HG02943 (cell line): Measurements from ENCODE around the gene IGSF23.
"Not testable (repeated sequence)": the region's sequence is repeated elsewhere in the genome, so short reads cannot be mapped to it uniquely, and the experiment has no call there.

ENCODE experiments used
- ATAC-seq: cut with Tn5 transposase; IDR thresholded peaks from one replicate; pipeline ENCODE4 v1.9.1; 2021; ENCODE audit warnings: mild to moderate bottlenecking, low read depth, moderate library complexity; ENCODE audit not compliant: unreplicated experiment

The IGSF23 gene

GRCh38 chr19:44585371-44586133 is 27.8 kb upstream of the IGSF23 start:
- no peak for ATAC-seq

GRCh38 chr19:44587963-44588770 is 25.2 kb upstream of the IGSF23 start:
- ATAC-seq: no peak

- no peak for ATAC-seq
Observed at GRCh38 chr19:44588771-44589112, 24.6 kb upstream of the IGSF23 start.

GRCh38 chr19:44590245-44591059 is 22.9 kb upstream of the IGSF23 start:
- no peak for ATAC-seq

DNA sequence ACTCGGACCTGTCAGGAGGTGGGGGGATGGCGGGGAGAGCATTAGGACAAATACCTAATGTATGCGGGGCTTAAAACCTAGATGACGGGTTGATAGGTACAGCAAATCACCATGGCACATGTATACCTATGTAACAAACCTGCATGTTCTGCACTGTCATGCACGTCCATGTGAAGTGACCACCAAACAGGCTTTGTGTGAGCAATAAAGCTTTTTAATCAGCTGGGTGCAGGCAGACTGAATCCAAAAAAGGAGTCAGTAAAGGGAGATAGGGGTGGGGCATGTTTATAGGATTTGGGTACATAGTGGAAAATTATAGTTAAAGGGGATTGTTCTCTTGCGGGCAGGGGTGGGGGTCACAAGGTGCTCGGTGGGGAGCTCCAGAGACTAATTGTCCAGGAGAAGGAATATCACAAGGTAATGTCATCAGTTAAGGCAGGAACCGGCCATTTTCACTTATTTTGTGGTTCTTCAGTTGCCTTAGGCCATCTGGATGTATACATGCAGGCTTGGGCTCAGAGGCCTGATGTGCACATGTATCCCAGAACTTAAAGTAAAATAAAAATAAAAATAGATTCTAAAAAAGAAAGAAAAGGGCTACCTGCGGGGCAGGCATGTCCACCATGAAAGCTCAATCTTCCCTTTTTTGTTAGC is 21.9 kb upstream of the IGSF23 start:
- not testable (repeated sequence) for ATAC-seq

DNA sequence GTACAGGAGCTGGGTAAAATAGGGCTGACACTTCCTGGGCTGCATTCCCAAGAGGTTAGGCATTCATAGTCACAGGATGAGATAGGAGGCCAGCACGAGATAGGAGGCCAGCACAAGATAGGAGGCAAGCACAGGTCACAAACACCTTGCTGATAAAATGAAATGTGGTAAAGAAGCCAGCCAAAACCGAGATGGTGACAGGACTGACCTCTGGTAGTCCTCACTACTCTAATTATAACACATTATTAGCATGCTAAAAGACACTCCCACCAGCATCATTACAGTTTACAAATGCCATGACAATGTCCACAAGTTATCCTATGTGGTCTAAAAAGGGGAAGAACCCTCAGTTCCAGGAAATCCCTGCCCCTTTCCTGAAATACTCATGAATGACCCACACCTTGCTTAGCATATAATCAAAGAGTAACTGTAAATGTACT is 20.9 kb upstream of the IGSF23 start:
- no peak for ATAC-seq

- ATAC-seq: no peak
Observed at GRCh38 chr19:44593294-44593693, 20.1 kb upstream of the IGSF23 start.

- not testable (repeated sequence) for ATAC-seq
Observed at GRCh38 chr19:44593866-44594266, 19.5 kb upstream of the IGSF23 start.

DNA sequence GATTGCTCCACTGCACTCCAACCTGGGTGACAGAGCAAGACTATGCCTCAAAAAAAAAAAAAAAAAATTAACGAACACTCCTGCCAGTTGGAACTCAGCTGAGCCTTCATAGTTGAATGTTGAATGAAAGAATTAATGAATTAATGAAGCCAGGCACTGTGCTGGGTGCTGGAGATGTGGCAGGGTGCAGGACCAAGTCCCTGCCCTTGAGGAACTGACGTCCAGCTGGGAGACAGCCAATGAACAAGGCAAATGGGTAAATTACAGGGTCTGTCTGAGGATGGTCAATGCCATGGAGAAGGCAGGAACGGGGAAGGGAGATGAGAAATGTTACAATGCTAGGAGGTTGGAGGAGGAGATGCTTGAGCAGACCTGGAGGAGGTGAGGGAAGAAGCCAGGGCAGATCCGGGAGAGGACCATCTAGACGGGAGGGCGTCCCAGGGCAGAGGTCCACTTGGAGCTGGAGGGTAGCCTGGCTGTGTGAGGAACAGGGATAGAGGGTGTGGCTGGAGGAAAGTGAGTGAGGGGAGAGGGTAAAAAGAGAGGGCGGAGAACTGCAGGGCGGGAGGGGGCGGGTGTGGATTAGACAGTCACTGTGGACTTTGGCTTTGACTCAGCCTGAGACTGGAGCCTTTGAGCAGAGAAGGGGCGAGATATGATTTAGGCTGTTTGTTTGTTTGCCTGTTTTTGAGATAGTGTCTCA is 16.8 kb upstream of the IGSF23 start:
- no peak for ATAC-seq

DNA sequence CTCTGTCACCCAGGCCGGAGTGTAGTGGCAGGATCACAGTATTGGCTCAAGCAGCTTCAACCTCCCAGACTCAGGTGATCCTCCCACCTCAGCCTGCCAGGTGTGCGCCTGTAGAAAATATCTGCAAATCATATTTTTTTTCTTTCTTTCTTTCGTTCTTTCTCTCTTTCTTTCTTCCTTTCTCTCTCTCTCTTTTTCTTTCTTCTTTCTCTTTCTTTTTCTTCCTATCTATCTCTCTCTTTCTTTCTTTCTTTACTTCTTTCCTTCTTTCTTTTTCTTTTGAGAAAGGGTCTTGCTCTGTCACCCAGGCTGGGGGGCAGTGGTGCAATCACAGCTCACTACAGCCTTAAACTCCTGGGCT is 16.3 kb upstream of the IGSF23 start:
- no peak for ATAC-seq

DNA sequence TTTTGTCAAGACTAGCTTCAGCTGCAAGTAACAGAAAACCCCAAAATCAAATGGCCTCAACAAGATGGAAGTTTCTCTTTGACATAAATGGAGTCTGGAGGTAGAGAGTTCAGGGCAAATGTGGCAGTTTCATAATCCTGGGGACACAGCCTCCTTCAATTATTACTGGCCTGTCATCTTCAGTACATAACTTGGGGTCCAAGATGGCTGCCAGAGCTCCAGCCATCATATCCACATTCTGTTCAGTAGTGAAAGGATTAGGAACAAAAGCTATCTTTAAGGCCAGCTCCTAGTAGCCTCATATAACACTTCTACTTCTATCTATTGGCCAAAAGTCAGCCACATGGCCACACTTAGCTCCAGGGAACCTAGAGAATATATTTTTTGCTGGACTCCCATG is 15.0 kb upstream of the IGSF23 start:
- ATAC-seq: no peak

GRCh38 chr19:44598880-44599279 is 14.5 kb upstream of the IGSF23 start:
- ATAC-seq: no peak

- no peak for ATAC-seq
Observed at GRCh38 chr19:44600466-44600865, 12.9 kb upstream of the IGSF23 start.

- ATAC-seq: no peak
Observed at GRCh38 chr19:44602081-44602480, 11.3 kb upstream of the IGSF23 start.

DNA sequence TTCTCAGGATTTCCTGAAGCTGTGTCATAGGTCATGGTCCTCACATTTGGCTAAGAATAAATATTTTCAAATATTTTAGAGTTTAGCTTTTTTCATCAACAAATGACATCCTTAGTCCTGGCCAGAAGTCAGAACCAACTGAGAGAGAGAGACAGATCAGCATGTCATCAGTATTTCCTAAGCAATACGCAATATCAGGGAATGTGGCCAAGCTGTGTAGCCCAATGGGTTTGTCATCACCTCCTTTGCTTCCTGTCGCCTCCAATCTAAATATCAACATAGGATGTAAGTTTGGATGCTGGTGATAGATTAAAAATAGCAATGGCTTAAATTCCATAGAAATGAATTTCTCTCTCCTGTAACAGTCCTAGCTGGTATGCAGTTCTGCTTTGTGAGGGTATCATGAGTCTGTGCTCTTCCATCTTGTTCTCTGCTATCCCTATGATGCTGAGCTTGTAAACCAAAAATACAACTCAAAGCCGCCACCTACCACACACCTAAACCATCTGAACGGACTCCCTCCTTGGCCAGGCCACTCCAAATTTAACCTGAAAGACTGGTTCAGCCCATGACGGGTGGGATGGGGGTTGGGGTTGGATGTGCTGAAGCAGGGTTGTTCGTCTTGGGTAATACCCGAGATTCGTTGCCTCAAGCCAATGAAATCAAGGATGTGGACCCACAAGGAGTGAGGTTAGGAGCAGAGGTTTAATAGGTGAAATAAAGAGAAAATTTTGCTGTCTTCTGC is 10.0 kb upstream of the IGSF23 start:
- ATAC-seq: no peak

DNA sequence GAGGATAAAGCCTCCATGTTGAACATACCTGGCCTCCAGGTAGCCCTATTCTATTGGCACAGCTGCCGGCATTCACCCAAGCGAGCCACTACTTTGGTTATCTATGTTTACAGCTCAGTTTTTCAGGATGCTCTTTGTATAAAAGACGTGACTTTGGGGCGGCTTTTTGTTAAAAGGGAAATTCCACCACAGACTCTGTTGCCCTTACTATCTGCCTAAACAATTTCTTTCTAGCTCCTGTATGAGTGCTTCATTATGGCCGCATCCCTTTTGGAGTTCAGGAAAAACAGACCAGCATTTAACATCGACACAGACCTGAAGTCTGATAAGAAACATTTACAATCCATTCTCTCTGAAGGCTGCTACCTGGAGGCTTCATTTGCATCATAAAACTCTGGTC is 9.1 kb upstream of the IGSF23 start:
- ATAC-seq: no peak

- ATAC-seq: no peak
Observed at GRCh38 chr19:44605547-44605946, 7.8 kb upstream of the IGSF23 start.

DNA sequence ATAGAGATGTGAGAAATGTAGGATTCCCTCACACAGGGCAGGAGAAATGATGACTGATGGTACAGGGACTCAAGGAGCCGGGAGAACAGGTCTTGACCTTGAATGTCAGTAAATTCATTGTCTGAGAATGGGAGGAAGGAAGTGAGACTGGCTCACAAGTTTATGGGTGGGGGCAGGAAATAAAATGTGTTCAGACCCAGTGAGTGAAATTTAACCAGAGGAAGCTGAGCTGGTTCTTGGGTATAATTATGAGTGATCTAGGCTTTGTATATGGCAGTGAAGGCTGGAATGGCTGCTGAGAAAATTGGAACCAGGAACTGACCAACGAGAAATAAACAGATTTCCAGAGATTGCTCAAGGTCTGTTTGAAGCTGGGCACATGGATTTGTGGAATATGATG is 6.3 kb upstream of the IGSF23 start:
- no peak for ATAC-seq

DNA sequence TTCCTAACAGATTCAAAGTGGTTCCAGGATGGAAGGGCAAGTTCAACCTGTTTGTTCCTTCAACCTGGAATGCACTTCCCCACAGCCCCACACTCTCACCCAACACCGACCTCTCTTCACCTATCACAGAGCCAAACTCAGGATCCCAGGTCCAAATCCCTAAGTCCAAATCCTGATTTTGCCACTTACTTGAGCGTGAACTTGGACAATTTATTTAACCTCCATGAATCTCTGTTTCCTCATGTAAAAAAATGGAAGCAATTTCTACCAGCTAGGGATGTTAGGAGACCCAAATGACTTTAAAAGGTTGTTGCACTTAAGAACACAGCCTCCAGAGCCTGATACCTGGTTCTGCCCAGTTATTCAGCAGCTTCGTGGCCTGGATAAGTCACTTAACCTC is 5.4 kb upstream of the IGSF23 start:
- ATAC-seq: no peak
